Measurements from ENCODE around the gene GCM1. TPM values are rescaled to one million over a fixed set of nuclear protein-coding genes. Genes with fewer than 3 reads are reported as not detected.

GCM1 gene
- total RNA-seq, 1 experiment from 2014 or later = 0.38 TPM

GRCh38 chr6:53168516-53169267, 20.1 kb upstream of the GCM1 start:
- H3K4me3 Mint-ChIP-seq (ENCODE audit: low read depth, unreplicated experiment) = no peak overlapping the region
- BruUV-seq (replicated peaks) = no TSS peak
- peaks cover 4% of the 10 kb centered on the region for H3K36me3 Mint-ChIP-seq (ENCODE audit: insufficient read depth, unreplicated experiment)
- intact Hi-C loops (cut with micrococcal nuclease; ENCODE audit: unreplicated experiment) = no loop called here
- no peak for TF ChIP-seq CTCF (IDR thresholded peaks at IDR 0.05; ENCODE audit: unreplicated experiment)
- CTCF ChIA-PET = interaction anchor here (0.8 to 1.0 kb wide), 2 partner anchors 64 to 125 kb away, joined by 3 to 8 read pairs; no protein-coding TSS in a partner anchor
- no peaks in the 10 kb centered on the region for H3K9me3 Mint-ChIP-seq (ENCODE audit: low read depth, unreplicated experiment)
- H3K27me3 Mint-ChIP-seq (ENCODE audit: unreplicated experiment) = no peaks in the 10 kb centered on the region
- H3K4me1 Mint-ChIP-seq (ENCODE audit: low read depth, unreplicated experiment) = peaks cover 28% of the 10 kb centered on the region
- H3K27ac Mint-ChIP-seq (ENCODE audit: unreplicated experiment) = no peak overlapping the region
- DNase-seq = no peak

- no peak for TF ChIP-seq CTCF (IDR thresholded peaks at IDR 0.05; ENCODE audit: unreplicated experiment)
- H3K4me3 Mint-ChIP-seq (ENCODE audit: low read depth, unreplicated experiment) = no peak overlapping the region
- no peaks in the 10 kb centered on the region for H3K9me3 Mint-ChIP-seq (ENCODE audit: low read depth, unreplicated experiment)
- H3K4me1 Mint-ChIP-seq (ENCODE audit: low read depth, unreplicated experiment) = peaks cover 27% of the 10 kb centered on the region
- no TSS peak for BruUV-seq (replicated peaks)
- no peak overlapping the region for H3K27ac Mint-ChIP-seq (ENCODE audit: unreplicated experiment)
- intact Hi-C loops (cut with micrococcal nuclease; ENCODE audit: unreplicated experiment) = no loop called here
- no peak for DNase-seq
- H3K36me3 Mint-ChIP-seq (ENCODE audit: insufficient read depth, unreplicated experiment) = peaks cover 4% of the 10 kb centered on the region
- CTCF ChIA-PET = no interaction called here
- no peaks in the 10 kb centered on the region for H3K27me3 Mint-ChIP-seq (ENCODE audit: unreplicated experiment)
These were observed 16.7 kb upstream of the GCM1 start for GRCh38 chr6:53165293-53165692.

GRCh38 chr6:53162606-53163005, 14.0 kb upstream of the GCM1 start:
- Mint-ChIP-seq H3K4me1 (ENCODE audit: low read depth, unreplicated experiment) (peaks cover 7% of the 10 kb centered on the region), H3K36me3 (ENCODE audit: insufficient read depth, unreplicated experiment) (peaks cover 4% of the 10 kb centered on the region), H3K27ac (ENCODE audit: unreplicated experiment) (no peak overlapping the region)

GRCh38 chr6:53161481-53162009, 12.9 kb upstream of the GCM1 start:
- no peak overlapping the region for H3K27ac Mint-ChIP-seq (ENCODE audit: unreplicated experiment)
- BruUV-seq (replicated peaks) = no TSS peak
- intact Hi-C loops (cut with micrococcal nuclease; ENCODE audit: unreplicated experiment) = no loop called here
- H3K36me3 Mint-ChIP-seq (ENCODE audit: insufficient read depth, unreplicated experiment) = no peaks in the 10 kb centered on the region
- DNase-seq = no peak
- CTCF ChIA-PET = no interaction called here
- no peaks in the 10 kb centered on the region for H3K9me3 Mint-ChIP-seq (ENCODE audit: low read depth, unreplicated experiment)
- no peaks in the 10 kb centered on the region for H3K4me1 Mint-ChIP-seq (ENCODE audit: low read depth, unreplicated experiment)
- no peaks in the 10 kb centered on the region for H3K27me3 Mint-ChIP-seq (ENCODE audit: unreplicated experiment)
- no peak for TF ChIP-seq CTCF (IDR thresholded peaks at IDR 0.05; ENCODE audit: unreplicated experiment)
- H3K4me3 Mint-ChIP-seq (ENCODE audit: low read depth, unreplicated experiment) = no peak overlapping the region

More at GRCh38 chr6:53162606-53163005, 14.0 kb upstream of the GCM1 start:
- TF ChIP-seq CTCF (IDR thresholded peaks at IDR 0.05; ENCODE audit: unreplicated experiment) = no peak
- DNase-seq = no peak
- H3K27me3 Mint-ChIP-seq (ENCODE audit: unreplicated experiment) = no peaks in the 10 kb centered on the region
- BruUV-seq (replicated peaks) = no TSS peak
- intact Hi-C loops (cut with micrococcal nuclease; ENCODE audit: unreplicated experiment) = no loop called here
- no peaks in the 10 kb centered on the region for H3K9me3 Mint-ChIP-seq (ENCODE audit: low read depth, unreplicated experiment)
- no peak overlapping the region for H3K4me3 Mint-ChIP-seq (ENCODE audit: low read depth, unreplicated experiment)
- CTCF ChIA-PET = no interaction called here
